Activated T-cell treated with anti-CD3 and anti-CD28 coated beads for 1 hour (primary cell): Measurements from ENCODE around the gene FBN1.

Experiments used
- DNase-seq: peaks from one replicate; pipeline ENCODE4 v3.0.0-alpha.2; 2020; ENCODE audit warnings: low read depth

The FBN1 gene

GRCh38 chr15:48514103-48514816 is 131.2 kb downstream of the FBN1 start:
- DNase-seq: no peak

GRCh38 chr15:48510976-48511375 is 134.5 kb downstream of the FBN1 start:
- DNase-seq: no peak

- no peak for DNase-seq
Measured at GRCh38 chr15:48507416-48508065, 138.0 kb downstream of the FBN1 start.

GRCh38 chr15:48505067-48505466 is 140.4 kb downstream of the FBN1 start:
- no peak for DNase-seq

GRCh38 chr15:48501208-48501607 is 144.3 kb downstream of the FBN1 start:
- DNase-seq: no peak

GRCh38 chr15:48500595-48500994 is 144.9 kb downstream of the FBN1 start:
- DNase-seq: no peak

GRCh38 chr15:48499978-48500377 is 145.5 kb downstream of the FBN1 start:
- no peak for DNase-seq

GRCh38 chr15:48498828-48499227 is 146.7 kb downstream of the FBN1 start:
- no peak for DNase-seq

- no peak for DNase-seq
Measured at GRCh38 chr15:48494631-48495030, 150.9 kb downstream of the FBN1 start.

- DNase-seq: no peak
Measured at GRCh38 chr15:48493763-48494225, 151.7 kb downstream of the FBN1 start.

GRCh38 chr15:48493084-48493762 is 152.3 kb downstream of the FBN1 start:
- DNase-seq: no peak

GRCh38 chr15:48486228-48486627 is 159.3 kb downstream of the FBN1 start:
- DNase-seq: no peak

GRCh38 chr15:48481802-48482201 is 163.7 kb downstream of the FBN1 start:
- DNase-seq: no peak

GRCh38 chr15:48479751-48480150 is 165.8 kb downstream of the FBN1 start:
- DNase-seq: no peak

- no peak for DNase-seq
Measured at GRCh38 chr15:48478581-48478980, 166.9 kb downstream of the FBN1 start.

- no peak for DNase-seq
Measured at GRCh38 chr15:48477795-48478360, 167.6 kb downstream of the FBN1 start.

GRCh38 chr15:48475600-48476395 is 169.7 kb downstream of the FBN1 start:
- no peak for DNase-seq

- no peak for DNase-seq
Measured at GRCh38 chr15:48473667-48474066, 171.8 kb downstream of the FBN1 start.

GRCh38 chr15:48472756-48473155 is 172.8 kb downstream of the FBN1 start:
- DNase-seq: no peak

GRCh38 chr15:48471073-48471472 is 174.4 kb downstream of the FBN1 start:
- no peak for DNase-seq

GRCh38 chr15:48470096-48470495 is 175.4 kb downstream of the FBN1 start:
- DNase-seq: no peak

- no peak for DNase-seq
Measured at GRCh38 chr15:48469681-48470080, 175.8 kb downstream of the FBN1 start.
